ENCODE measurements around the gene GPC5.

Gene GPC5

DNA sequence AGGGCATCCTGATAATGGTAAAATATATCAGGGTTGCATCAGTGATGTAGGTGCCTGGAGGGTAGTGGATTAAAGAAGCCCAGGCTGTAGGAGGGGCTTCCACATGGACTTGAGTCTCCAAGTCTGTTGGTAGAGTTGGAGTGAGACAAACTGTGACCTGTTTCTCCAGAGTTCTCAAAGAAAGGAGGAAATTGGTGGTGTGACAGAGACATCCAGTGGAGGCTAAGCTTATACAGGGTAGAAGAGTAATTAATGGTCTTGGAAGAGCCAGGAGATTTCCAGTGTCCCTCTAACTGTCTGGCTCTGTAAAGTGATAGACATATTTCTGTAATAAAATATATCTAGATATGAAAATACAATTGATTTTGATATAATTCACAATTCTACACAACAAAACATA lies 61.1 kb downstream of the GPC5 start:
- no peak for DNase-seq (ENCODE audit: low read depth)

DNA sequence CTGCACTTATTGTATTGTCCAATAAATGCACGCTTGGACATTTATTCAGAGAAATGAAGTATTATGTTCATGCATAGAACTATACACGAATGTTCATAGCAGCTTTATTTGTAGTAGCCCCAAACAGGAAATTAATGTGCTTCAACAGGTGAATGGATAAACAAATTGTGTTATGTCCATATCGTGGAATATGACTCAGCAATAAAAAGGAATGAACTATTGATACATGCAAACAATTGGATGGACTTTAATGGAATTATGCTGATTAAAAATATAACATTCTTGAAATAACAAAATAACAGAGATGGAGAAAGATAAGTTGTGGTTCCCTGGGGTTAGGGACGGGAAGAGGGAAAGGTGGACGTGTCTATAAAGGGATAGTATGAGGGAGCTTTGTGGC lies 65.9 kb downstream of the GPC5 start:
- DNase-seq (ENCODE audit: low read depth), result no peak

DNA sequence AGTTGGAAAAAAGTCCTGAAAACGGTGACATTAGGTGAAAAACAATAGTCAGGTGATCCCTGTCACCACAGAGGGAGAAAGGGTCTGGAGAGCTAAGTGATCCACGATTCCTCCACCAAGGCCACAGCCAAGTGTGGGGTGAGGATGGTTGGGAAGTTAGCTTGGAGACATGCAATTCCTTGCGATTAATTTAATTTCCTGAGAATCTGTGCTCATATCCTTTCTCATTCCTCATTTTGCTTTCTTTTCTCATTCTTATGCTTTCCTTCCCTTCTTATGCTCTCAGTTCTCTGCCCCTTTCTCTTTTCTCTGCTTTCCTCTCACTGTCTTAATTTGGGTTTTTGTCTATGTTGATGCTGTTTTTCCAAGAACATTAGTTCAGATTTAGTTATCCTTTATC lies 68.8 kb downstream of the GPC5 start:
- DNase-seq (ENCODE audit: low read depth), result no peak

DNA sequence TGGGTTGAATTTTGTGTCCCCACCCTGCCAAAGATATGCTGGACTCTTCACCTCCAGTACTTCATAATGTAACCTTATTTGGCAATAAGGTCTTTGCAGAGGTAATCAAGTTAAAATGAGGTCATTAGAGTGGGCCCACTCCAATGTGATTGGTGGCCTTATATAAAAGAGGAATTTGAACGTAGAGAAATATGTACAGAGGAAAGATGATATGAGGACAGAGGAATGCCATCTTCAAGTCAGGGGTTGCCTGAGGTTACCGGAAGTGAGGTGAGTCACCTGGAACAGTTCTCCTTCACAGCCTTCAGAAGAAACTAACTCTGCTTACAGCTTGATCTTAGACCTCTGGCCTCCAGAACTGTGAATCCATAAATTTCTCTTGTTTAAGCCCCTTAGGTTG lies 69.9 kb downstream of the GPC5 start:
- no peak for DNase-seq (ENCODE audit: low read depth)

DNA sequence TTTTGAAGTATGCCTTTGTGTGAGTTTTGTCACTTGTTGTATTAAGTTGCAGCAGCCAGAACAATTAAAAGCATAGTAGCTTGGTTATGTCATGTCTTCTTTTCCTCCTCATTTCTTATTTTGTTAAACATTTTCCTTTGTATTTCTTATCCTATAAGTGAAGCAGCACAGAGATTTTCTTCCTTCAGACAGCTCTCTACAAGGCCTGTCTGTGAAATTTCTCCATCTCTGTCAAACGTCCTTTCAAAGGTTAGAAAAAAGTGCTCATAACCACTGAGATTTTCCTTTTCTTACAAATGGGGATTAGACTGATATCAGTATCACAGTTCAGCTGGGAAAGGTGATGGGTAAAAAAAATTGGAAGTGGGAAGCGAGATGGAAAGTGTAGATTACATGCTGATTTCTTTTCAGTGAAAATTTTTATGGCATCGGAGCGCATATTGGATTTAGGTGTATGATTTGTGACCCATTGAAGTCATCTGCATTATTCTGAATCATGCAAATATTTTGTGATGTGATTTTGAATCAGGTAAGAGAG lies 71.7 kb downstream of the GPC5 start:
- no peak for DNase-seq (ENCODE audit: low read depth)

DNA sequence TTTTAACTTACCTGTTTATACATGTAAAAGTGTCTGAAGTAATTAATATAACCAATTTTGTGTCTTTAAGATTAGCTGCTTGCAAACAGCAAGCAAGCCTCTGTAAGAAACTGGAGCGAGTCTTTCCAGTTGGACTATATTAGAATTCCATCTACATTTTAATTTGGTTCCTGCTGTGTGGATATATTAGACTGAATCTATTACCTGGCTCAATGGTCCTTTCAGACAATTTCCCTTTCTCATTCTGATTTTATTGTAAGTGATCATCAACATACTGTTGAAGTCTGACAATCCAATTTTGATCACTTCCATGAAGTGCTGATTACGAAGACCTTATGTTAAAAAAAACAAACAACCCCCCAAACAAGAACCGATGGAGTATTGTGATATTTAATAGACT lies 72.3 kb downstream of the GPC5 start:
- no peak for DNase-seq (ENCODE audit: low read depth)

DNA sequence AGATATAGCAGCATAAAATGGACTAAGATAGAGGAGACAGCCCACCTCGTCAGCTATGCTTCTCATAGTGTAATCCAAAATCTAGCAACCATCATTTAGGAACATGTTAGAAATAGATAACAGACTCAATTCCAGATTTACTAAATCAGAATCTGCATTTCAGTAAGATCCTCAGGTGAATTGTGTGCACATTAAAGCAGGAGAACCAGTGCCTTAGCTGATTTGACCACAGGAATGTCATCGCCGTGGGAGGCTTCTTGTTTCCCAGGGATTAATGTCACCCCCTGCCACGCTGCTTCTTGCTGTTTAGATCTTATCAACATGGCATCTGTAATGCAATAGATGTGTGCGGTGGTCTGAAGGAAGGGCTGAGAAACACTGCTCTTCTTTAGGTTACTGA lies 84.0 kb downstream of the GPC5 start:
- DNase-seq (ENCODE audit: low read depth), result no peak

DNA sequence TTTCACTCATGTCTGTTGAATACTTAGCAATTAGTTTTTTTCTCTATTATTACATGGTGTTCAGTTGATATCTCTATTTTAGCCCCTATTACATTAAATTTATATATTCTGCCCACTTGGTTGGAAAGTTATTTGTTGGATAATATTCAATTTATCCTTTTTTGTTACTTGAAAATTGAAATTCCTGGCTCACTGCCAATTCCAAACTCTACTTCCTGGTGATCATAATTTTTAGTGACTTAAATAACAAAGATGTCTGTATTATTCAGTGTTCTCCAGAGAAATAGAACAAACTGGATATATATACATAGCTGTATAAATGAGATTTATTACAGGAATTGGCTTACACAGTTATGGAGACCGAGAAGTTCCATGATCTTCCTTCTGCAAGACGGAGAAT lies 93.6 kb downstream of the GPC5 start:
- DNase-seq (ENCODE audit: low read depth), result no peak

DNA sequence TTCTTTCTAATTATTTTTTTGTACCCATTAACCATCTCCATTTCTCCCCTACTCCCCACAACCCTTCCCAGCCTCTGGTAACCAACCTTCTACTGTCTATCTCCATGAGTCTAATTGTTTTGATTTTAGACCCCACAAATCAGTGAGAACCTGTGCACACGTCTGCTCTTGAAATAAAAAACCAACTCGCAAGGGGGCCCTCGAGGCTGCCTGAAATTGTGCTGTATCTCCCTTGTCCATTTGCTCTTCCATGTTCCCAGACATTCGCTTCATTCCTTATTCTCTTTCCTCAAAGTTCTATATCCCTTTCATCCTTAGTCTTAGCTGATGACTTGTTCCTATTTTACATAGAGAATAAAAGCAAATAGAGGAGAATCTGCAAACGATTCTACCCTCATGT lies 95.0 kb downstream of the GPC5 start:
- no peak for DNase-seq (ENCODE audit: low read depth)

DNA sequence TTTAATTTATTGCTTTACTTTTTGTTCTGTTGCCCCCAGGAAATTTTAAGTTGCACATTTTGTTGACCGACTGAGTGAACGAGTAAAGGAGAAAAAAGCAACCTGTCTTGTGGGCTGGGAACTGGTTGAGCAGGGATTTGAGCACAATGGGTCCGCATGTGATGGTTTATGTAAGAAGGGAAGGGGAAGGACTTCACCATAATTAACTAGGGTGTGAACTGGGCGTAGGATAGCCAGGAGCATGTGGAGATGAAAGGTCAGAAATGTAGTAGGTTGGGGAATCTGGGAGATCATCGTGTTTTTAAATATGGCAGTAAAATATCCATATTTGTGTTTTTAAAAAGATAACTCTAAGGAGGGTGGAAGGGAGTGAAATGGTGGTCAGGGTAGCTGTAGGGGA lies 99.9 kb downstream of the GPC5 start:
- DNase-seq (ENCODE audit: low read depth), result no peak

DNA sequence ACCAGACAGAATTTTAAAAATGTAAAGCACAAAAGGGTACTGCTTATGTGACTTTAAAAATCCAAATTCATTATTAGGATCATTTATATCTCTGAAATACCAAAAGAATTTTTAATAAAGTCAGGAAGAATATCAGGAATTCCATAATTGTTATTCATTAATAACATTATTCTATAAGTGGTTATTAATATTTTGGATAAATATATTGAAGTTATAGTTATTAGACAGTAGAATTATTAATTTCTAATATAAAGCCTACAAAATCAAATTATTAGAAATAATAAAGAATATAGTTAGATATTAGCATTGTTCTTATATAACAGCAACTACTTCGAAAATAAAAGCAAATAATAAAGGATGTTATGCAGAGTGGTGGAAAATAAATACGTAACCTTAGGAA lies 105.8 kb downstream of the GPC5 start:
- no peak for DNase-seq (ENCODE audit: low read depth)

DNA sequence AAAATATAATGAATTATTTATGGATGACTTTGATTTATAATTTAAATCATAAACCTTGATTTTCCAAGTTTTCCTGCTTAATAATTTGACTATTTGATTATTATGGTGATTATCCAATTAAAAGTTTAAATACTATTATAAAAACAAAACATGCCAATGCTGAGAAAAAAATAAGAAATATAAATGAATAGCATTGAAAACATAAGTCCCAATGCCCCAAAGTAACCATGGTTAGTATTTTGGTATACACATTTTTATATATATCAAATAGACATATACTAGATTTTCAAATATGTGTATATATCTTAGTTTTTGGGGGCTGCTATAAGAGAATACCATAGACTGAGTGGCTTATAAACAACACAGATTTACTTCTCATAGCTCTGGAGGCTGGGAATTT lies 108.3 kb downstream of the GPC5 start:
- DNase-seq (ENCODE audit: low read depth), result no peak

DNA sequence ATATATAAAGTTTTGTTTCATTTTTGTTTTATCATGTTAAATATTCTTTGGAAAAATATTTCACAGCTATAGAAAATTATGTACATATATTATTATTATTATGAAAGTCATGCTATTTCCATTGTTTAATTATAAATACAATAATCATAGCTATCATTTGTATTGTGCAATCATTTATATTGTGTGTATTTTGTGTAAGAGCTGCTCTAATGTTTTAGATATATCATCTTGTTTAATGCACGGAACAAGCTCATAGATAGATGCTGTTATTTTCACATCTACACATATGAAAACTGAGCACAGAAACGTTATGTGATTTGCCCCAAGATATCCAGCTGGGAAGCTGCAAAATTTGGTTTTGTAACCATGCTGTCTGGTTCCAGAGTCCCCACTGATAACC lies 111.6 kb downstream of the GPC5 start:
- DNase-seq (ENCODE audit: low read depth), result no peak

DNA sequence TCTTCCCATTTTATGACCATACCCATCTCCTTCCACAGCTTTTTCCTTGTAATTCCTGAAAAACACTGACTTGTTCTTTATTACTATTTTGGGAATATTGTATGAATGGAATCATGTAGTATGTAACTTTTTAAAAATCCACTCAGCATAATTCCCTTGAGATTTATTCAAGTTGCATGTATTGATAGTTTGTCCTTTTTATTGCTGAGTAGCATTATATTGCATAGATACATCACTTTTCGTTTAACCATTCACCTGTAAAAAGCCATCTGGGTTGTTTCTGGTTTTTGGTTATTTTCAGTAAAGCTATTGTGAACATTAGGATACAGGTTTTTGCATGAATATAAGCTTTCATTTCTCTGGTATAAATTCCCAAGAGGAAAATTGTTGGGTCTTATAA lies 115.4 kb downstream of the GPC5 start:
- DNase-seq (ENCODE audit: low read depth), result no peak

DNA sequence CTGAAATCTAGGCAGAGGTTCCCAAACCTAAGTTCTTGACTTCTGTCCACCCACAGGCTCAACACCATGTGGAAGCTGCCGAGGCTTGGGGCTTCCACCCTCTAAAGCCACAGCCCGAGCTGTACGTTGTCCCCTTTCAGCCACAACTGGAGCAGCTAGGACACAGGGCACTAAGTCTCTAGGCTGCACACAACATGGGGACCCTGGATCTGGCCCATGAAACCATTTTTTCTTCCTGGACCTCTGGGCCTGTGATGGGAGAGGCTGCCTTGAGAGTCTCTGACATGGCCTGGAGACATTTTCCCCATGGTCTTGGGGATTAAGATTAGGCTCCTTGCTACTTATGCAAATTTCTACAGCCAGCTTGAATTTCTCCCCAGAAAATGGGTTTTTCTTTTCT lies 118.4 kb downstream of the GPC5 start:
- no peak for DNase-seq (ENCODE audit: low read depth)

DNA sequence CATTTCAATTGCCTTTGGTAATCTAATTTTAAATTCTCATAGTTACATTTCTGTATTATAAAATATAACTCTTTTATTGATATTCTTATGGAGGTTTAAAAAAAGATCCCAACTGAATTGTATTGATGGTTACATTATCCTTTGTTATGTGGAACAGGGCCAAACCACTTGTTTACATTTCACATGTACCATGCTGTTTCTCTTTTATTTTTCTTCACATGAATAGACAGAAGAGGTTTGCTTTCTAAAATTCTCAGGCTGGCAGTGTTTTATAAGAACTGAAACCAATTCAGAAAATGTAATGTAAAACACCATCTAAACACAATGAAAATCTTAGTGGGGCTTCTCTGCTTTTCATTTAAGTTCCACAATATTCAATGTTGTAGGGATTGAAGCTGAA lies 122.5 kb downstream of the GPC5 start:
- no peak for DNase-seq (ENCODE audit: low read depth)

DNA sequence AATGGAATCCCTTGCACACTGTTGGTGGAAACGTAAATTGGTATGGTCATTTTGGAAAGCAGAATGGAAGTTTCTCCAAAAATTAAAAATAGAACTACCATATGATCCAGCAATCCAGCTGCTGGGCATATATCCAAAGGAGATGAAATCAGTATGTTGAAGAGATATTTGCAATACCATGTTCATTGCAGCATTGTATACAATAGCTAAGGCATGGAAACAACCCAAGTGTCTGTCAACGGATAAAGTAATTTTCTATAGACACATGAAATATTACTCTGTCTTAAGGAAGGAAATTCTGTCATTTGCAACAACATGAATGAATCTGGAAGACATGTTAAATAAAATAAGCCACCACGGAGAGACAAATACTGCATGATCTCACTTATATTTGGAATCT lies 124.7 kb downstream of the GPC5 start:
- no peak for DNase-seq (ENCODE audit: low read depth)

DNA sequence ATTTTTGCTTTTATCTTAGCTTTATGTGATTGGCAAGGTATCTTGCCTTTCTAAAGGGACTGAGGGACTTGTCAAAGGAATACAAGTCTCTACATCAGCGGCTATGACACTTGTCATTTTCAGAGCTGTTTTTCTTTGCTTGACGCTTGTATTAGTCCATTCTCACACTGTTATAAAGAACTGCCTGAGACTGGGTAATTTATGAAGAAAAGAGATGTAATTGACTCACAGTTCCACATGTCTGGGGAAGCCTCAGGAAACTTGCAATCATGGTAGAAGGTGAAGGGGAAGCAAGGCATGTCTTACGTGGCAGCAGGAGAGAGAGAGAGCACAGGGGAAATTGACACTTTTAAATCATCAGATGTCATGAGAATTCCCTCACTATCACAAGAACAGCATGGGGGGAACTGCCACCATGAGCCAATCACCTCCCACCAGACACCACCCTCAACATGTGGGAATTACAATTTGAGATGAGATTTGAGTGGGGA lies 128.2 kb downstream of the GPC5 start:
- DNase-seq (ENCODE audit: low read depth), result no peak

DNA sequence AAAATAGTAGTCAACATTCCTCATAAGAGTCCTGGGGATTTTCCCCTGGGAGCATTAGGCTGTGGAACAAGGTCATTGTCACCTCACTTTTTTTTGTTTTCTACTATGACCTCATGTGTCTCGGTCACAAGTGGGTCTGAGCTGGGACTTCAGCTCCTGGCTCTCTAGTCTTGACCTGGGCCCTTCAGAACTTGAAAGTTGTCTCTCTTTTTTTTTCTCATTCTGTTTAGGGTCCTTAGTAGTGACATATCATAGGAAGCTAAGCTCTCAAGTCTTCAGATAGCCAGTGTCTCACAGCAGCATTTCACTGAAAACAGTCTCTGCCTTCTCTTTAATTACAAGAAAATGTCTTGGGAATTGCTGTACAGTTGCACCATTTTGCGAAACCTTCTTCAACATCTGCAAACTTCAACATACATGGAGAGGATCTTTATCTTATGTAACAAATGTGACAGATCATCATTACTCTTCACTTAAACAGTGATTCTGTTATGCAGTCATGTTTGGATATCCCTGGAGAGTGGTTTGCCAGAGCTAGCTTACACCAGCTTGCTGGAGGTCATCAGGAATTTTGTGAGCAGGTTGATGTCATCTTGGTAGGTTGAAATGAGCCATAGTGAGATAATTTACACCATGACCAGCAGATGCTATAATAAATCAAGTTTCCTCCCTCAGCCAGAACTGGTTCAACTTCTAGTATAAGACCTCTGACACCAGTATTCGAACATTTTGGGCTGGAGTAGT lies 131.5 kb downstream of the GPC5 start:
- no peak for DNase-seq (ENCODE audit: low read depth)

DNA sequence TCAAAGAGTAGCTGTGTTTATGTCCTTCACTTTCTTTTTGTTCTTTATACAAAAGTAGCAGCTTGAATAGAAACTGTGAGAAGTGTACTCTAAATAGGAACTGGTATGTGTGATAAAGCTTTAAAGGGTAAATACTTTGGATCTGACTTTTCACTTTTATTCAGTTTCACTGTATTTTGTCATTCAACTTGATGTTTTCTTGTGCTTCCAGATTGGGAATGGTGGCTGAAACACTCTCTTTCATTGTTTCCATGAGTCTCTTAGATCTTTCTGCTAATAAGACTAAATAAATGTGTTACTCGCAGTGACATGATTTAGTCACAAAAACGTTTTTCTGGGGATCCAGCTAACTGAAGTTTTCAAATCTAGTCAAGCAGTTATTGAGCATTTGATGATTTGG lies 133.2 kb downstream of the GPC5 start:
- DNase-seq (ENCODE audit: low read depth), result no peak

DNA sequence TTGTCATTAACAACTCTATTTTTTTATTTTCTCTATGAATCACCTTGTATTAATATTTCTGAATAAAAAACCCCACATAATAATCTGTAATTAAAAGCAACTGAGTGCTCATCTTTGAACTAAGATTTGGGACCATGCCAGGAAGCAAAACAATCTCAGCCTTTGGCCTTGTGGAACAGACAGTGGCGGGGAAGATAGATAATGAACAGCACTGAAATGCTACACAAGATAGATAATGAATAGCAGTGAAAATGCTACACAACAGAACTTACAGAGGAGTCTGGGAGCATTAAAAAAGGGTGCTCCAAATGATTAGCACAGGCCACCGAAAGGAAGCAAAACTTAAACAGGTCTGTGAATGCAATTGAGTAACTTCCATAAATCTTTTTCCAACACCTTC lies 134.9 kb downstream of the GPC5 start:
- no peak for DNase-seq (ENCODE audit: low read depth)

DNA sequence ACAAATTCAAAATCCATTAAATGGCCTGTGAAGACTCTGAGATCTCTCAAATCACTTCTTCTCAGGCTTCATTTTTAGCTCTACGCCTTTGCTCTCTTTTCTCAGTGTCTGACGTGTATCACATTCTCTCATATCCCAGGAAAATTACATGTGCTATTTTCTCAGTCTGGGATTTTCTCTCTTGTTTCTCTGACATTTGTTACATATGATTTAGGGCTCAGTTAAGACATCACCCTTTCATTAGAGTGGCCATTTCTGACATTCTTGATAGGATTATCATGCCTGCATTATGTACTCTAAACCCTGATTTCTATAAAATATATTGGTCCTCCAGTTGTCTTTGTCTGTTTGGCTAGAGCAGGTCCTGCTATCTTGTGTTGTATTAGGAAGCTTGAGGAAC lies 136.6 kb downstream of the GPC5 start:
- no peak for DNase-seq (ENCODE audit: low read depth)

DNA sequence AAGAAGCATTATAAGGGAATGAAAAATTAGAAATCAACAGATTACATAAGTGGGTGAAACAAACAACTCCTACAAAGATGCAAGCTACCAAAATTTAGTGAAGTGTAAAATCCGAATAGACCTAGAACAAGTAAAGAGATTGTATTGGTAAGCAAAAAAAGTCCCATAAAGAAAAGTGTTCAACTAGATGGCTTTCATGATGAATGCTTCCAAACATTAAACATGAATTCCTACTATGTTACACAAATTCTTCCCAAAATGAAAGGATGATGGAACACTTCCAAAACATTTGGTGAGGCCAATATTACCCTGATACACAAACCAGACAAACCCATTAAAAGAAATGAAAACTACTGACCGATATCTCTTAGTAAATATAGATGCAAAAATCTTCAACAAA lies 139.0 kb downstream of the GPC5 start:
- DNase-seq (ENCODE audit: low read depth), result no peak

Measured in fibroblast of gingiva (primary cell).